ENCODE results near the gene AKAP6.

Gene AKAP6

GRCh38 chr14:32507029-32507984, 178.2 kb downstream of the AKAP6 start:
- H3K27me3 ChIP-seq (ENCODE audit: insufficient read depth, low read length), result no peaks in the 10 kb centered on the region
- H3K9ac ChIP-seq (ENCODE audit: low read depth, low read length), result no peak overlapping the region

GRCh38 chr14:32508281-32508680, 179.2 kb downstream of the AKAP6 start:
- no peak overlapping the region for H3K27ac ChIP-seq (ENCODE audit: low read length)
- no peak overlapping the region for H3K4me3 ChIP-seq (ENCODE audit: low read length)
- no peaks in the 10 kb centered on the region for H3K4me1 ChIP-seq (ENCODE audit: insufficient read depth, low read length)
- no peak overlapping the region for H3K9ac ChIP-seq (ENCODE audit: low read depth, low read length)
- no peaks in the 10 kb centered on the region for H3K36me3 ChIP-seq (ENCODE audit: insufficient read depth, low read depth, low read length)
- no peaks in the 10 kb centered on the region for H3K9me3 ChIP-seq (ENCODE audit: insufficient read depth, low read depth, low read length)
- no peaks in the 10 kb centered on the region for H3K27me3 ChIP-seq (ENCODE audit: insufficient read depth, low read length)

More at GRCh38 chr14:32507029-32507984, 178.2 kb downstream of the AKAP6 start:
- Histone ChIP-seq H3K4me1 (ENCODE audit: insufficient read depth, low read length) (no peaks in the 10 kb centered on the region), H3K36me3 (ENCODE audit: insufficient read depth, low read depth, low read length) (no peaks in the 10 kb centered on the region), H3K27ac (ENCODE audit: low read length) (no peak overlapping the region), H3K9me3 (ENCODE audit: insufficient read depth, low read depth, low read length) (no peaks in the 10 kb centered on the region), H3K4me3 (ENCODE audit: low read length) (no peak overlapping the region)

DNA sequence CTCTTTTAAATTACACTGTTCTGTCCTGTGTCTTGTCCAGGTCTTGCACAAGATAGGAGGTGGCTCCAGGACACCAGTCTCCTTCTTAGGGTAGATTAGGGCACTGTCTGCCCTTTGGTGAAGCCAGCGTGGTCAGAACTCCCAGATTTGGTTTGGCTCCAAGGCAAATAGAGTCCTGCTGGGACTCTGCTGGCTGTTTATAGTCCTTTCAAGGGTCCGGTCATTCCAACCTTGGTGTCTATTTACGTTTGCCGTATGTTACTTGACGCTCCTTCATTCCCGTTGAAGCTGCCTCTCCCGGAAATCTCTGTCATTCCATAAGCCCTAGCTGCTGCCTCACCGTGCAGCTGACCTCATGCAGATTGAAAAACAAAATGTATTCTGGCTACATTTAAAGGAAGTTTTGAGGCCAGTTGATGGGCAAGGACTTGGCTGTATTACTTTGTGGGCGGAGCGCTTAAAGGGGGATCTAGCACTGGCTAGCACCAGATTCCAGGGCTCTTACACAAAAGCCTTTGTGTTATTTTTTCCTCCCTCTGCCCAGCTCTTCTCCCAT, 180.6 kb downstream of the AKAP6 start:
- no peaks in the 10 kb centered on the region for H3K9me3 ChIP-seq (ENCODE audit: insufficient read depth, low read depth, low read length)
- no peak overlapping the region for H3K4me3 ChIP-seq (ENCODE audit: low read length)
- H3K4me1 ChIP-seq (ENCODE audit: insufficient read depth, low read length), result no peaks in the 10 kb centered on the region
- H3K9ac ChIP-seq (ENCODE audit: low read depth, low read length), result no peak overlapping the region
- no peaks in the 10 kb centered on the region for H3K36me3 ChIP-seq (ENCODE audit: insufficient read depth, low read depth, low read length)
- H3K27ac ChIP-seq (ENCODE audit: low read length), result no peak overlapping the region
- no peaks in the 10 kb centered on the region for H3K27me3 ChIP-seq (ENCODE audit: insufficient read depth, low read length)

GRCh38 chr14:32510815-32511214, 181.7 kb downstream of the AKAP6 start:
- Histone ChIP-seq H3K9ac (ENCODE audit: low read depth, low read length) (no peak overlapping the region), H3K9me3 (ENCODE audit: insufficient read depth, low read depth, low read length) (no peaks in the 10 kb centered on the region), H3K36me3 (ENCODE audit: insufficient read depth, low read depth, low read length) (no peaks in the 10 kb centered on the region), H3K27ac (ENCODE audit: low read length) (no peak overlapping the region), H3K4me3 (ENCODE audit: low read length) (no peak overlapping the region), H3K4me1 (ENCODE audit: insufficient read depth, low read length) (no peaks in the 10 kb centered on the region), H3K27me3 (ENCODE audit: insufficient read depth, low read length) (no peaks in the 10 kb centered on the region)

DNA sequence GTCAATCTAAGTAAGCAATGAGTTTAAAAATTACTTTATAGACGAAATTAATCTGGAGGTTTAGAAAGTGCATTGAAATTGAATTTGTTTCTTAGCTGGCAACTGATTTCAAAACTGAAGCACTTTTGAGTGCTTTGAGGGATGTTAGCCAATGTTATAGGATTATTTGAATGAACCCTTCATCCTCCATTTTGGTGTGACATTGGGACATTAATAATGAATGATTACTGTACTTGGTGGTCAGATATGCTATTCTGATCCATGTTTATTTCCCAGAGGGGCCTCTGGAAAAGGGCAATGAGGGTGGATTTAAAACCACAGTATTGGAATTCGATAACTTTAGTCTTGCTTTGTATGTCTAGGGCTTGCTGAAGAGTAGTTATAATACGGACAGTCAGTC, 183.2 kb downstream of the AKAP6 start:
- H3K27ac ChIP-seq (ENCODE audit: low read length), result no peak overlapping the region
- H3K9me3 ChIP-seq (ENCODE audit: insufficient read depth, low read depth, low read length), result no peaks in the 10 kb centered on the region
- H3K9ac ChIP-seq (ENCODE audit: low read depth, low read length), result no peak overlapping the region
- H3K4me3 ChIP-seq (ENCODE audit: low read length), result no peak overlapping the region
- H3K4me1 ChIP-seq (ENCODE audit: insufficient read depth, low read length), result no peaks in the 10 kb centered on the region
- no peaks in the 10 kb centered on the region for H3K27me3 ChIP-seq (ENCODE audit: insufficient read depth, low read length)
- H3K36me3 ChIP-seq (ENCODE audit: insufficient read depth, low read depth, low read length), result no peaks in the 10 kb centered on the region

DNA sequence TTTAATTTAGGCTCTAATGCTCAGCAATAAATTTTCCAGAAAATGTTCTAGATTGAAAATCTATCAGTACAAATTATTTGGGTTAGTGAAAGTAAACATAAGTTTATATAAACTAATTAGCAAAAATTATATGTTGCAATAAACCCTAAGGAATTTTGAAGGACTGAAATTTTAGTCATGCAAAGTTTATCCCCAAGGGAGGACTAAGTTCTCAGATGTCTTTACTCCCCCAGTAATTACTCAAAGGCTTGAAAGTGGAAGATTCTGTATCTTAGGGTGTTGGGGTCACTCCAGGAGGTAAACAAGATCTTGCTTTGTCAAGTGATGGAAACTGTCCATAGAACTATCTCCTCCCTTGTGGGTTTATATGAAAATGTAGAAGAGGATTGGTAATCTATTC, 183.7 kb downstream of the AKAP6 start:
- no peaks in the 10 kb centered on the region for H3K4me1 ChIP-seq (ENCODE audit: insufficient read depth, low read length)
- H3K9me3 ChIP-seq (ENCODE audit: insufficient read depth, low read depth, low read length), result no peaks in the 10 kb centered on the region; the same call in 1 of the 2 replicates
- no peaks in the 10 kb centered on the region for H3K36me3 ChIP-seq (ENCODE audit: insufficient read depth, low read depth, low read length)
- no peaks in the 10 kb centered on the region for H3K27me3 ChIP-seq (ENCODE audit: insufficient read depth, low read length)
- no peak overlapping the region for H3K9ac ChIP-seq (ENCODE audit: low read depth, low read length)
- H3K27ac ChIP-seq (ENCODE audit: low read length), result no peak overlapping the region
- H3K4me3 ChIP-seq (ENCODE audit: low read length), result no peak overlapping the region

DNA sequence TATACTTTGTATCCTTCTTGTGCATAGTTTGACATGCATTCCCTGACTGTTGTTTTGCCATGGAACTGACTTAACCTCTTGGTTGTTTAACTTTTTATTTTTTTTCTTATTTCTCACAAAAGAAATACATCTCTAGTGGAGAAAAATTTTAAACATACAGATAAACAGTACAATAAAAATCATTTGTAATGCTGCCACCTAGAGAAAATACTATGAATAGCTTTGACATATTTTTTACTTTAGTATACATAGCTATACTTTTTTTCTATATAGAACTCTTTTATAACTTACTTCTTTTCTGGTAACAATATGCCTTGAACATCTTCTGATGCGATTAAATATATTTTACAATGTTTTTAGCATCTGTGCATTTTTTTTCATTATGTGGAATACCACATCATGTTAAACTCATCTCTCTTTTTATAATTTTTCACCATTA, 184.5 kb downstream of the AKAP6 start:
- no peaks in the 10 kb centered on the region; the same call in 1 of the 2 replicates for H3K9me3 ChIP-seq (ENCODE audit: insufficient read depth, low read depth, low read length)
- no peak overlapping the region for H3K27ac ChIP-seq (ENCODE audit: low read length)
- no peaks in the 10 kb centered on the region for H3K27me3 ChIP-seq (ENCODE audit: insufficient read depth, low read length)
- no peaks in the 10 kb centered on the region for H3K36me3 ChIP-seq (ENCODE audit: insufficient read depth, low read depth, low read length)
- no peak overlapping the region for H3K4me3 ChIP-seq (ENCODE audit: low read length)
- H3K9ac ChIP-seq (ENCODE audit: low read depth, low read length), result no peak overlapping the region
- no peaks in the 10 kb centered on the region for H3K4me1 ChIP-seq (ENCODE audit: insufficient read depth, low read length)

DNA sequence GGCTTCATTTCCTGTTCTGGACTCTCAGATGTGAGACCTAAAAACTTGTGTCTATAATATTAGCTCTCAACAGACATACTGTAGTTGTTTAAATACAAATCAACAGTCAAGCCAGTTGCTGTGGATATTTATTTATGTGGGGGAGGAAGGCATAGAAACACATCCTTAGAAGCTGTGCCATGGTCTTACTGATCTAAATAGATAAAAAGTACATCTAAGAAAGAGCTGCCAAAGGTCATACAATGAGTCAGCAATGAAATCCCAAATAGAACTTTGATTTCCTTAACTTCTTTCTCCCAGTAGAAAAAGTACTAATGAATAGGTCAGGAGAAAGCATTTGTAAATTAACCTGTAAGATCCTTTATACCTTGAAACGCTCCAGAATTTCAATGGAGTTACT, 185.1 kb downstream of the AKAP6 start:
- H3K9ac ChIP-seq (ENCODE audit: low read depth, low read length), result no peak overlapping the region
- no peaks in the 10 kb centered on the region for H3K36me3 ChIP-seq (ENCODE audit: insufficient read depth, low read depth, low read length)
- no peak overlapping the region for H3K4me3 ChIP-seq (ENCODE audit: low read length)
- H3K4me1 ChIP-seq (ENCODE audit: insufficient read depth, low read length), result no peaks in the 10 kb centered on the region
- no peaks in the 10 kb centered on the region; the same call in 1 of the 2 replicates for H3K9me3 ChIP-seq (ENCODE audit: insufficient read depth, low read depth, low read length)
- no peak overlapping the region for H3K27ac ChIP-seq (ENCODE audit: low read length)
- no peaks in the 10 kb centered on the region for H3K27me3 ChIP-seq (ENCODE audit: insufficient read depth, low read length)

- no peaks in the 10 kb centered on the region for H3K27me3 ChIP-seq (ENCODE audit: insufficient read depth, low read length)
- no peak overlapping the region for H3K27ac ChIP-seq (ENCODE audit: low read length)
These were observed 185.6 kb downstream of the AKAP6 start for GRCh38 chr14:32514681-32515080.

GRCh38 chr14:32524609-32525375, 195.7 kb downstream of the AKAP6 start:
- Histone ChIP-seq H3K9ac (ENCODE audit: low read depth, low read length) (no peak overlapping the region), H3K27ac (ENCODE audit: low read length) (no peak overlapping the region), H3K36me3 (ENCODE audit: insufficient read depth, low read depth, low read length) (no peaks in the 10 kb centered on the region), H3K4me3 (ENCODE audit: low read length) (no peak overlapping the region), H3K9me3 (ENCODE audit: insufficient read depth, low read depth, low read length) (no peaks in the 10 kb centered on the region), H3K27me3 (ENCODE audit: insufficient read depth, low read length) (no peaks in the 10 kb centered on the region), H3K4me1 (ENCODE audit: insufficient read depth, low read length) (no peaks in the 10 kb centered on the region)

More at GRCh38 chr14:32514681-32515080, 185.6 kb downstream of the AKAP6 start:
- no peaks in the 10 kb centered on the region; the same call in 1 of the 2 replicates for H3K9me3 ChIP-seq (ENCODE audit: insufficient read depth, low read depth, low read length)
- H3K4me1 ChIP-seq (ENCODE audit: insufficient read depth, low read length), result no peaks in the 10 kb centered on the region
- H3K36me3 ChIP-seq (ENCODE audit: insufficient read depth, low read depth, low read length), result no peaks in the 10 kb centered on the region
- no peak overlapping the region for H3K9ac ChIP-seq (ENCODE audit: low read depth, low read length)
- H3K4me3 ChIP-seq (ENCODE audit: low read length), result no peak overlapping the region

DNA sequence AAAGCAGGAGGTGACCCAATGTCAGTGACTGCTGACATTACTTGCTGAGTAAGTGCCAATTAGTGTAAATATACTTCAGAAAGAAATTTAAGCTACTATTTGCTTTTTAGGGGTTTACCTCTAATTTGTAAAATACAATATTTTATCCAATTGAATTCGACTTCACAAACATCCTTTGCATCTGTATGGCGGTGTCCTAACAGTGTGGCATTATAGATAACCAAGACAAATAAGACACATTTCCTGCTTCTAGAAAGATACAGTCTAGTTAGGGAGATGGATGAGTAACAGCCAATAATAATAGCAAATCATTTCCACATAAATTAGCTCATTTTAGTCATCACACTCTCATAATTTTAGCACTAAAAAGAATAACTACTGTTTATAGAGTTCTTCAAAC, 196.5 kb downstream of the AKAP6 start:
- no peaks in the 10 kb centered on the region for H3K9me3 ChIP-seq (ENCODE audit: insufficient read depth, low read depth, low read length)
- no peaks in the 10 kb centered on the region for H3K36me3 ChIP-seq (ENCODE audit: insufficient read depth, low read depth, low read length)
- no peak overlapping the region for H3K9ac ChIP-seq (ENCODE audit: low read depth, low read length)
- no peak overlapping the region for H3K27ac ChIP-seq (ENCODE audit: low read length)
- H3K4me1 ChIP-seq (ENCODE audit: insufficient read depth, low read length), result no peaks in the 10 kb centered on the region
- H3K27me3 ChIP-seq (ENCODE audit: insufficient read depth, low read length), result no peaks in the 10 kb centered on the region
- no peak overlapping the region for H3K4me3 ChIP-seq (ENCODE audit: low read length)

Measured in iPS-20b (cell line).